NCI-H226 (cell line): ENCODE results near the gene MOG.

Source experiments
- DNase-seq: peaks from one replicate; pipeline ENCODE4 v3.0.0-alpha.2; 2015

Gene MOG

DNA sequence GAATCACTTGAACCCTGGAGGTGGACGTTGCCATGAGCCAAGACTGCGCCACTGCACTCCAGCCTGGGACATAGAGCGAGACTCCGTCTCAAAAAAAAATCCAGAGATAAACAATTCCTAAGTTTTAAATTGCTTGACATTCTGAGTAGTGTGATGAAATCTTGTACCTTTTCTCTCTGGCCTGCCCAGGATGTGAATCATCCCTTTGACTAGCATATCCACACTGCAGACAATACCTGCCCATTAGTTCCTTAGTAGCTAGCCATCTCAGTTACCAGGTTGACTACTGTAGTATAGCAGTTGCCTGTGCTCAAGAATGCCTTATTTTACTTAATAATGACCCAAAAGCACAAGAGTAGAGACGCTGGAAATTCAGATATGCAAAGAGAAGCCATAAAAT, 21.2 kb downstream of the MOG start:
- DNase-seq: peak; percentile 62

- DNase-seq: no peak
These were observed 23.1 kb downstream of the MOG start for GRCh38 chr6:29679962-29680361.

GRCh38 chr6:29680416-29680815, 23.5 kb downstream of the MOG start:
- DNase-seq: no peak

GRCh38 chr6:29680904-29681303, 24.0 kb downstream of the MOG start, which contains the start of gene ZFP57:
Gene ZFP57 (minus strand): TSS chr6:29681152. CDS start chr6:29677003, 4,149 bp downstream.
- no peak for DNase-seq

GRCh38 chr6:29681811-29682210, 24.9 kb downstream of the MOG start:
- peak; percentile 30 for DNase-seq

- DNase-seq: no peak
These were observed 28.9 kb downstream of the MOG start for GRCh38 chr6:29685718-29686326.

- no peak for DNase-seq
These were observed 37.7 kb downstream of the MOG start for GRCh38 chr6:29694637-29695036.

GRCh38 chr6:29696147-29697125, 39.5 kb downstream of the MOG start:
- DNase-seq: peak; percentile 9

DNA sequence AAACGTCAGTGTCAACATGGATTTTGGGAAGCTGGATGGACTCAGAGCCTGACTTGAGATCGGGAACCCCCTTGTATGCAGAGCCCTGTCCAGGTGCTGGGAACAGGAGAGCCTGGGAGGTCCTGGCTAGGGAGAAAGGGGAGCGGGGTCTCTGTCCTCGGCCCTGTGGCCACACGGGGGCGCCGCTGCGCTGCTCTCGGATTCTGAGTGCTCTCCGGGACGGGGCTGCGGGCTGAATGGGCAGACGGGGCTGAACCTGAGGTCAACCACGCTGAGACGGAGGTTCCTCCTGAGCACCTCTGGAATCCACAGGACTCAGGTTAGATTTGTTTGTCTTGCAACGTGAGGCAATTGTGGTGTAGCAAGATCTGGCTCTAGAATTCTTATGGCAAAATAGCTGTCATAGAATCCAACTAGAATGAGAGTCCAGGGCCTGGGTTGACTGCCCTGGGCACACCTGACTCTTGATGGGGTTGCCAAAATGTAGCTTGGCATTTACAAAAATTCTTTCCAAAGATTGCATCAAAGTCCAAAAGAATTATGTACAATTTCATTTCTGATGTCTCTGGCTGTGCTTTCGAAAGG, 45.7 kb downstream of the MOG start:
- DNase-seq: peak; percentile 14

DNA sequence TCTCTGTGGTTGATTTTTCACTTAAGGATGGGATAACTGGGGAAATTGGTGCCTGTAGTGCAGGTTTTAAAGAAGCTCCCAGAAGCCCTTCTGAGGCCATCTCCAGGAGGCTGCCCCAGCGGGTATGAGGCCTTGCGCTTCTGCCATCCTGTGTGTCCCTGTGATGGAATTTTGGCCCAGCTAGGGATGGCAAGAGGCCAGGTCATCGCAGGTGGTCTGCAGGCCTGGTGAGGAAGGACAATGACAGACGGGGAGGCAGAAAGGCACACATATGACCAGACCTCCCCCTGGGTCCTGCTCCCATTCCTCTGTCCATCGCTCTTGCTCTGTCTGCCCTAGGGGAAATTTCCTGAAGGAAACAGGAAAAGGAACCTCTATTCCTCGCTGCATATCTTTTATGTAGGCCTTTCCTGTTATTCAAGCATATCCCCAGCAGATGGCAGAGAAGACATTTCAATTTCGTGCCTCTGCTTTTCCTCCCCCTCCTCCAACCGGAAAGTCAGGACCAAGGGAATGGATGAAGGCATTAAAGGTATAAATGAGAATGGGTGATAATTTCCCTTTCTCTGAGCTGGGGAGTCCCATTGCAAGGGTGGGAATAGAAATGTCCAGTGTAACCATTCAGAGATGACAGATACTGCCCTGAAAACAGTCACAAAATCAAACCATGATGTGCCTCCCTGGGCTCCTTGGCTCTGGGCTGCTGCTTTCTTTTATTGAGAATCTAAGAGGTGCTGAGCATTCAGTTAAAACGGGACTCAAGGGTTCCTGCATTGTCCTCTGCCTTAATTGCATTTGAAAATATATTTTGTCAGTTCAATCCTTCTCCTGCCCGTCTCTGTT, 48.7 kb downstream of the MOG start:
- DNase-seq: peak; percentile 32

DNA sequence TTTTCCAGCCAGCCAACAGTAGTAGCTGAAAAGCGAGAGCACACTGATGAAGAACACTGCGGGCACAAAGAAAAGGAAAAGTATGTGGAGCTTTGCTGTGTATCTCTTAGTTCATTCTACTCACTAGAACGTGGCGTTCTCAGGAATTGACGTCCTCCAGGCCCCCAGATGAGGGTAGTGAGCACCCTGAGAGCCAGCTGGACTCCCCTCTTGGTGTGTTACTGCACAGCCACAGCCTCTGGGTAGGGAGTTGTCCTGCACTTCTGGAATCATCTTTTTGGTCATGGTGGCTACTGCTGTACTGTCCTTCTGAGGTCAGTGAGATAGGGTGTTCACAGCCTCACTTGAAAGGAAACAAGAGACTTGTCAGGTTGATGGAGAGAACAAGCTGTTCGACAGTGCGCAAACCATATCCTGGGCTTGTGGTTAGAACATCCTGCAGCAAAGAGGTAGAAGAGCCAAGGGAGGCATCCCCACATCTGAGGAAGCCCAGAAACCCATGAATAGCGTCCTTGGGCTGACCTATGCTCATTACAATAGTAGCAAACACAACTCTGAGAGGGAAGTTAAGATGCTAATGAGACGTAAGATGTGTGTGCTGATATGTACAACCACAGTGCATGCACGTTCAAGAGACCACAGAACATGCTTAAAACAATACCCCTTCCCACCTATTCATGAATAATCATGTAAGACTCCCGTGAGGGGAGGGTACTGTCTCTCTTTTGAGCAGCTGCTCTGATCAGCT, 51.7 kb downstream of the MOG start:
- DNase-seq: no peak

GRCh38 chr6:29709188-29709587, 52.3 kb downstream of the MOG start:
- no peak for DNase-seq

DNA sequence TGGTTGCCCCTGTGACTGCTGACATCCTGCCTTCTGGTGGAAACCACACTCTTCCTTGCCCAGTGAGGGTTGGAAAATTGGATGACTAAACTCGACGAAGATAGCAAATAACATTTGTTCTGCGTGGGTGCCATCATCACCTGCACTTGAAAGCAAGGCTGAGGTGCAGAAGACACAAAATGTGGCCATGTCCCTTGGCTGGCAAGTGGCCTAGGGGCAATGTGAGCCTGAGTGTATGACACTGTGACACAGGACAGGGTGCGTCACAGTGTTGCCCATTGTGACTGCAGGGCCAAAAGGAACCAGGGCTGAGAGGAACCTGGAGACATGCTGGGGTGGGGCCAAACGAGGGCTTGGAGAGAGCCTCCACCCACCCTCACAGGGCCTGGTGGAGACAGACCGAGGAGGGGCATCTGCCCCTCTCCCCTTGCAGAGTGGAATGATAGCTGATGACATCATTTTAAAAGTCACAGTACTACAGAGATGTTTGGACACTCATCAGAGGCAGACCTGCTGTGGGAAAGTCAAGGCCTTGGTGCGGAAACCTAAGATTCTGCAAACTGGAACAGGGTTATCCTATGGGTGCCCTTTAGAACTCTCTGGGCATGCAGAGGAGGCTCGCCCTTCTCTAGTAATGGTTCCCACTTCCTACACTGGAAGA, 53.5 kb downstream of the MOG start:
- DNase-seq: no peak

- DNase-seq: no peak
These were observed 64.0 kb downstream of the MOG start for GRCh38 chr6:29720863-29721262.
